PC-9 (cell line): ENCODE measurements around the gene PITPNB. TPM values are rescaled to one million over a fixed set of nuclear protein-coding genes. Genes with fewer than 3 reads are reported as not detected.

Experiments used
- BruUV-seq: library from RNA; stranded (reverse); fragments of 400-500 nt; replicated peaks from 2 replicates; lab custom pipeline; 2021; lab: Mats Ljungman, UMichigan
- CTCF ChIA-PET: fragments of 300-600 bp; sonication (Branson Sonifier 250); formaldehyde crosslinking; loops from one replicate; lab custom pipeline; 2022; ENCODE audit warnings: antibody characterized with exemption; lab: Charles Lee
- POLR2A ChIA-PET: fragments of 300-600 bp; sonication (Branson Sonifier 250); formaldehyde crosslinking; loops from one replicate; lab custom pipeline; 2022; ENCODE audit warnings: antibody characterized with exemption; ENCODE audit not compliant: unreplicated experiment; lab: Charles Lee
- DNase-seq, 2 experiments: peaks; one replicate each; pipeline versions ENCODE4 v3.0.0 to v3.0.0-alpha.2; 2015 to 2022; ENCODE audit warnings: mixed read lengths in 1 of 2
- H2AFZ ChIP-seq: fragments of 200-600 bp; sonication (generic); 2 replicates; pipeline ENCODE4 v1.8.1; 2017; ENCODE audit warnings: antibody characterized with exemption
- H3F3A ChIP-seq: fragments of 200-600 bp; sonication (generic); 2 replicates; pipeline ENCODE4 v1.8.1; 2017; ENCODE audit warnings: antibody characterized with exemption, mild to moderate bottlenecking, low read depth; ENCODE audit not compliant: insufficient read depth
- H3K27ac ChIP-seq: fragments of 200-600 bp; sonication (generic); 2 replicates; pipeline ENCODE4 v1.6.1; 2016; ENCODE audit warnings: mixed run types
- H3K27me3 ChIP-seq: fragments of 200-600 bp; sonication (generic); 2 replicates; pipeline ENCODE4 v1.6.1; 2016; ENCODE audit warnings: low read depth, mixed run types; ENCODE audit not compliant: insufficient read depth
- H3K36me3 ChIP-seq: fragments of 200-600 bp; sonication (generic); 2 replicates; pipeline ENCODE4 v1.6.1; 2016; ENCODE audit warnings: low read depth, mixed run types
- H3K4me1 ChIP-seq: fragments of 200-600 bp; sonication (generic); replicated peaks from 2 replicates; pipeline ENCODE4 v1.6.1; 2016; ENCODE audit warnings: mixed run types; ENCODE audit not compliant: insufficient read depth
- H3K4me2 ChIP-seq: fragments of 200-600 bp; sonication (generic); 2 replicates; pipeline ENCODE4 v1.6.1; 2017; ENCODE audit warnings: mixed run types
- H3K4me3 ChIP-seq: fragments of 200-600 bp; sonication (generic); 2 replicates; pipeline ENCODE4 v1.6.1; 2016; ENCODE audit warnings: mixed run types
- H3K79me2 ChIP-seq: fragments of 200-600 bp; sonication (generic); 2 replicates; pipeline ENCODE4 v1.6.1; 2017; ENCODE audit warnings: low read depth, mixed run types
- H3K9me2 ChIP-seq: fragments of 200-600 bp; sonication (generic); 2 replicates; pipeline ENCODE4 v1.8.1; 2017; ENCODE audit warnings: mild to moderate bottlenecking; ENCODE audit not compliant: insufficient read depth
- H3K9me3 ChIP-seq: fragments of 200-600 bp; sonication (generic); 2 replicates; pipeline ENCODE4 v1.8.1; 2016; ENCODE audit warnings: low read depth; ENCODE audit not compliant: insufficient read depth
- H4K20me1 ChIP-seq: fragments of 200-600 bp; sonication (generic); 2 replicates; pipeline ENCODE4 v1.8.1; 2017; ENCODE audit not compliant: insufficient read depth
- CTCF ChIP-seq: fragments of 200-600 bp; sonication (generic); conservative IDR thresholded peaks from 2 replicates; pipeline ENCODE4 v1.6.1; 2017; ENCODE audit warnings: mixed run types, antibody characterized with exemption, mild to moderate bottlenecking, moderate library complexity
- EZH2 ChIP-seq: fragments of 200-600 bp; sonication (generic); IDR thresholded peaks from 2 replicates; pipeline ENCODE4 v1.8.0; 2017; ENCODE audit warnings: antibody characterized with exemption, low read depth
- intact Hi-C: fragments of 100-400 bp; cut with micrococcal nuclease; formaldehyde crosslinking; loops from one replicate; pipeline ENCODE4 v1.10.0; 2022; ENCODE audit not compliant: unreplicated experiment
- total RNA-seq: library from RNA; stranded (reverse); gene quantifications from 2 replicates; pipeline ENCODE4 v1.2.3, GENCODE V29; 2021

PITPNB gene
- total RNA-seq, 1 experiment from 2014 or later = 49.6 TPM

GRCh38 chr22:27846910-27847309, 72.1 kb downstream of the PITPNB start:
- POLR2A ChIA-PET = no interaction called here
- intact Hi-C loops = no loop called here
- TF ChIP-seq CTCF (no peak), EZH2 (no peak)
- Histone ChIP-seq H3K4me1 (no peaks in the 10 kb centered on the region), H3K27ac (no peak overlapping the region), H4K20me1 (peaks cover 3% of the 10 kb centered on the region; the same call in 1 of the 2 replicates), H3K79me2 (no peaks in the 10 kb centered on the region), H3K9me2 (no peaks in the 10 kb centered on the region), H3K9me3 (no peaks in the 10 kb centered on the region), H3K27me3 (no peaks in the 10 kb centered on the region), H3K36me3 (peaks cover 16% of the 10 kb centered on the region; the same call in 1 of the 2 replicates), H3K4me2 (no peak overlapping the region), H2AFZ (no peak overlapping the region), H3F3A (peaks cover 4% of the 10 kb centered on the region; the same call in 1 of the 2 replicates), H3K4me3 (no peak overlapping the region)
- no TSS peak for BruUV-seq
- DNase-seq = no peak
- CTCF ChIA-PET = no interaction called here

DNA sequence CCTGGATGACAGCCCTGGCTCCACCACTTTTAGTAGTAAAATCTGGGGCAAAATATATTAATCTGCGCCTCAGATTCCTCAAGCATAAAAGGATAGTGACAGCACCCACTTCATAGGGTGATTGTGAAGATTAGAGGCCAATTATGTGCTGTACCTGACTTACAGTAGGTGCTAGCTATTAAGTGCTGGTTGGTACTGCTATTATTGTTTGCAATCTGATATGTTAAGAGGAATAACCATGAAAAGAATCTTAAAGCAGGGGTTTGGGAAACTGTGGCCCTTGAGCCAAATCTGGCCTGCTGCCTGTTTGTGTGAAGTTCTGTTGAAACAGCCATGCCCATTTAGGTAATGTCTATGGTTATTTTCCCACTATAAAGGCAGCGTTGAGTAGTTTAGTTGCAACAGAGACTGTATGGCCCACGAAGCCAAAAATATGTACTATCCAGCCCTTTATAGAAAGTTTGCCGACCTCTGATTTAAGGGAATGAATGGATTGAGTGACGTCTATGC, 72.8 kb downstream of the PITPNB start:
- no peaks in the 10 kb centered on the region for H3K79me2 ChIP-seq
- BruUV-seq = no TSS peak
- H3K36me3 ChIP-seq = peaks cover 10% of the 10 kb centered on the region; the same call in 1 of the 2 replicates
- no peaks in the 10 kb centered on the region for H3K9me2 ChIP-seq
- POLR2A ChIA-PET = no interaction called here
- no peak overlapping the region for H3K27ac ChIP-seq
- H3K9me3 ChIP-seq = no peaks in the 10 kb centered on the region
- no peak overlapping the region for H3K4me2 ChIP-seq
- H4K20me1 ChIP-seq = peaks cover 3% of the 10 kb centered on the region; the same call in 1 of the 2 replicates
- H3K27me3 ChIP-seq = no peaks in the 10 kb centered on the region
- TF ChIP-seq CTCF = no peak
- TF ChIP-seq EZH2 = no peak
- no peak overlapping the region for H2AFZ ChIP-seq
- no peak overlapping the region for H3K4me3 ChIP-seq
- DNase-seq = no peak
- no peaks in the 10 kb centered on the region; the same call in 1 of the 2 replicates for H3F3A ChIP-seq
- intact Hi-C loops = no loop called here
- H3K4me1 ChIP-seq = no peaks in the 10 kb centered on the region
- CTCF ChIA-PET = no interaction called here

DNA sequence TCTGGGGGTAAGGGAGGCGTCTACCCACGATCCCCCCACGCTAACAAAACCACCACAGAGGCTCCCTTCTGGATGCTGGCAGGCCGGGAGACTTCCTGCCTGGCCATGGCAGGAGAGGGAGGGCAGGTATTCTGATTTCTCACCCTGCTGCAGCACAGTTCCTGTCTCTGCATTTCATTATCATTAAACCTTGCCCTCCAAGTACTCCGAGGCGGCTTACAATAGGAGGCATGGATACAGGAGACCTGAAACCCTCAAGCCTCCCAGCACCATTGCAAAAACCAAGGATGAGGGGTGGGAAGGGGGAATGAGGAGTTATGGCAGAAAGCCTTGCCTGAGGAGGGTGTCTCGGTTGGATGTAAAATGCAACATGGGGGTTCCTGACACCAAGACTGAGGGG, 73.4 kb downstream of the PITPNB start:
- ChIA-PET CTCF (no interaction called here), POLR2A (no interaction called here)
- Histone ChIP-seq H3K36me3 (peaks cover 5% of the 10 kb centered on the region; the same call in 1 of the 2 replicates), H3K4me2 (no peak overlapping the region), H3F3A (no peaks in the 10 kb centered on the region; the same call in 1 of the 2 replicates), H3K9me3 (no peaks in the 10 kb centered on the region), H3K4me1 (no peaks in the 10 kb centered on the region), H3K9me2 (no peaks in the 10 kb centered on the region), H3K27me3 (no peaks in the 10 kb centered on the region), H3K79me2 (no peaks in the 10 kb centered on the region), H4K20me1 (peaks cover 3% of the 10 kb centered on the region; the same call in 1 of the 2 replicates), H3K27ac (no peak overlapping the region), H2AFZ (no peak overlapping the region), H3K4me3 (no peak overlapping the region)
- no peak for TF ChIP-seq CTCF
- TF ChIP-seq EZH2 = no peak
- DNase-seq = no peak
- intact Hi-C loops = no loop called here
- no TSS peak for BruUV-seq
